Right cardiac atrium (tissue), 5 donors: ENCODE results near the gene RRP36. TPM values are rescaled to one million over a fixed set of nuclear protein-coding genes. Genes with fewer than 3 reads are reported as not detected.
A peak's percentile ranks its signal among the peaks of the same experiment; 100 is the strongest.

Experiments used
- ATAC-seq, 2 donors: fragments of 200-7000 bp; cut with Tn5 transposase; one replicate each; pipeline versions ENCODE4 v1.8.0 to v1.9.1; 2020; ENCODE audit warnings: moderate library complexity in 2 of 2, mild to moderate bottlenecking in 1 of 2
- DNase-seq, 3 donors: peaks; one replicate each; pipeline ENCODE4 v3.0.0-alpha.2; 2020
- H3K27ac ChIP-seq: one replicate; pipeline ENCODE4 v1.5.1; 2013; ENCODE audit warnings: mild to moderate bottlenecking, low read length, control low read depth, moderate library complexity
- H3K27me3 ChIP-seq: one replicate; pipeline ENCODE4 v1.6.1; 2013; ENCODE audit not compliant: control insufficient read depth, insufficient read depth
- H3K4me1 ChIP-seq: one replicate; pipeline ENCODE4 v1.6.1; 2013; ENCODE audit warnings: low read length; ENCODE audit not compliant: control insufficient read depth, insufficient read depth
- H3K4me3 ChIP-seq: one replicate; pipeline ENCODE4 v1.5.1; 2013; ENCODE audit warnings: low read length, control low read depth
- H3K9me3 ChIP-seq: one replicate; pipeline ENCODE4 v1.6.1; 2013; ENCODE audit warnings: low read length; ENCODE audit not compliant: control insufficient read depth
- WGBS: extraction: QIAGEN DNeasy Blood & Tissue Kit; methylation state at CpG from one replicate; pipeline ENCODE4 v1.1.7; 2013; 5-methylcytosine and 5-hydroxymethylcytosine counted together
- intact Hi-C, 4 donors: fragments of 100-400 bp; cut with DNase I; formaldehyde crosslinking; loops; one replicate each; pipeline versions ENCODE4 v1.11.0 to v1.14.0; 2022 to 2023
- polyA plus RNA-seq: library from polyadenylated mRNA; stranded (reverse); fragments of 200-250 nt; gene quantifications from one replicate; pipeline ENCODE4 v1.2.3, GENCODE V29; 2013
- total RNA-seq, 4 donors: library from RNA; stranded (reverse); fragmentation: NEBNext Ultra II Directional; extraction: Animal tissue kit (Norgen Biotek cat#: 25700); gene quantifications; one replicate each; pipeline ENCODE4 v1.2.1, GENCODE V29; 2021
- donor health status: healthy with polysubstance abuse.
- donor health status: DM: no; HTN: yes; CAD: no.
- donor health status: DM: no; HTN: no; CAD: no.
- donor health status: DM: no; HTN: yes; CAD: no; lungs with severe emphysema.
- donor health status: DM: yes; HTN: yes; CAD: no.

The RRP36 gene
- total and polyA plus RNA-seq, 5 donors, result 27.2 to 34.3 (median 29.3) TPM

DNA sequence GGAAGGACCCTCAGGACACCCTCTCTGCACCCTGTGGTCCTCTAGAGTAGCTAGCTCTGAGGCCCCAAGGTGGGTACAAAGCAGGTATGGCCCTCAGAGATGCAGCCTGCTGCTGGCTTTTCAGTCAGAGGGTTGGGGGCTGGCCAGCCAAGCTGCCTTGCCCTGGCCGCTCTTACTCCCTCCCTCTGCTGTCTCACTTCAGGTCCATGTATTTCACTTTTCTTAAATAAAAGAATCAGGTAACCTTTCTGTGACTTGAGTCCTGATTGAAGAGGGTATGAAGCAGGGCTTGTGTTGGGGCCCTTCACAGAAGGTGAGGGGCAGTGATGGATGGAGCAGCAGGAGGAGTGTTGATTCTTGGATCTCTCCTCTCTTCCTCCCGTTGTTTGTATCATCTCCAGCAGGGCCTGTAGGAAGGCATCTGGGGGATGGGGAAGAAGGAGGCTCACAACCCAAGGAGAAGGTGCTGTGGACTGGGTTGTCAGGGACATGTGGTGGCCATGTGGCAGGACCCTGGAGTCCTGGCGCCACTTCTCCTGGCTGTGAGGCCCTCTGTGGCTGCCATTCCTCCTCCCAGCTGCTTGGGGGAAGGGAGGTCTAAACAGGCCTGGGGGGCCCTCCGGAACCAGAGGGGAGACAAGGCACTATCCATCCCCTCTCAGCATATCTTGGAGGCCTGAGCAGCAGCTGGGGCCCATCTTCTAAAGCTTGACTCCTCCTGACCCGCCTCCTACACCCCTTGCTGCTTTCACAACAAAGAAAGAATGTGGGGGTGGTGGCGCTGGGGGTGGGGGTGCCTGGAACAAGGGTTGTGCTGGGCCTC lies 53.6 kb downstream of the RRP36 start:
- intact Hi-C loops, result loop anchor here in 2 of 4 donors (5.0 to 10.0 kb wide), 2 partner anchors 52 to 60 kb away; no protein-coding TSS in a partner anchor
- no peaks in the 10 kb centered on the region for H3K9me3 ChIP-seq
- no peak overlapping the region for H3K27ac ChIP-seq
- ATAC-seq, result peak in 1 of 2 donors; percentile 15
- peak in 2 of 3 donors; percentile 31 to 56 for DNase-seq
- peaks cover 2% of the 10 kb centered on the region for H3K4me1 ChIP-seq
- H3K4me3 ChIP-seq, result no peak overlapping the region
- no peaks in the 10 kb centered on the region for H3K27me3 ChIP-seq
- WGBS, result 60% methylated on average over 6 of the region's 6 CpGs

DNA sequence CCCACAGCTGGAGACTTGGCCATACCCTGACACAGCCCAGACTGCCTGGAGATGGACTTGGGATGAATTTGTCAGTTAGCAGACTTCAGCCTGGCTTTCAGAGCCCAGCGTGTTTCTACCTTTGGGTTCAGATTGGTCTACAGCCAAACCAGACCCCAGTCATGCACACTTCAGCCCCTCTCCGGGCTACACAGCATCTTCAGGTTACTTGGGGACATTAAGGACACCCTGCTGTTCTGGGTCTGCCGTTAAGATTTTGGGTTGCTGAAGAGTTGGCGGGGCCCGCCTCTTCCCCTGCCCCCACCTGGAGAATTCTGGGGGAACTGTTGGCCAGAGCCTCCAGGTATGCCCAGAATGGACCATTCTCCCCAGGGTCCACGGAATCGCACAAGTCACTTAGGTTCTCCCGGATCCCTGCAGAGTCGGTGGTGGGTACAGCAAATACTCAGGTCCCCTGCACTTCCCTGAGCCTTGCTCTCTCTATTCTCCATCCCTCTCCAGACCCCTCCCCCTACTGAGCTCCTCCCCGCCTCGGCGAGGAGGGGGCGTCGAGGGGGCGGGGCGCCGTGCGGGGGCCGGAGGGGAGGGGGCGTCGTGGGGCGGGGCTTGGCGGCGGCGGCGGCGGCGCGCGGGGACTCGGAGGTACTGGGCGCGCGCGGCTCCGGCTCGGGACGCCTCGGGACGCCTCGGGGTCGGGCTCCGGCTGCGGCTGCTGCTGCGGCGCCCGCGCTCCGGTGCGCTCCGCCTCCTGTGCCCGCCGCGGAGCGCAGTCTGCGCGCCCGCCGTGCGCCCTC lies 54.4 kb downstream of the RRP36 start, which contains the start of gene PTK7:
Gene PTK7 (plus strand): TSS at position 645 of the 794 bp plus-strand sequence. CDS start 175 bp downstream, outside the sequence.
- Histone ChIP-seq H3K4me1 (peaks cover 2% of the 10 kb centered on the region), H3K27ac (no peak within 1 kb of the TSS), H3K27me3 (no peaks in the 10 kb centered on the region), H3K9me3 (no peaks in the 10 kb centered on the region), H3K4me3 (peak within 1 kb of the TSS; percentile 90)
- peak; percentile 47 to 84 (median 79) for DNase-seq
- WGBS, result 4% methylated on average over 60 of the region's 60 CpGs
- intact Hi-C loops, result loop anchor here in 2 of 4 donors (5.0 to 10.0 kb wide), 2 partner anchors 51 to 59 kb away; no protein-coding TSS in a partner anchor
- ATAC-seq, result peak; percentile 46 to 64

DNA sequence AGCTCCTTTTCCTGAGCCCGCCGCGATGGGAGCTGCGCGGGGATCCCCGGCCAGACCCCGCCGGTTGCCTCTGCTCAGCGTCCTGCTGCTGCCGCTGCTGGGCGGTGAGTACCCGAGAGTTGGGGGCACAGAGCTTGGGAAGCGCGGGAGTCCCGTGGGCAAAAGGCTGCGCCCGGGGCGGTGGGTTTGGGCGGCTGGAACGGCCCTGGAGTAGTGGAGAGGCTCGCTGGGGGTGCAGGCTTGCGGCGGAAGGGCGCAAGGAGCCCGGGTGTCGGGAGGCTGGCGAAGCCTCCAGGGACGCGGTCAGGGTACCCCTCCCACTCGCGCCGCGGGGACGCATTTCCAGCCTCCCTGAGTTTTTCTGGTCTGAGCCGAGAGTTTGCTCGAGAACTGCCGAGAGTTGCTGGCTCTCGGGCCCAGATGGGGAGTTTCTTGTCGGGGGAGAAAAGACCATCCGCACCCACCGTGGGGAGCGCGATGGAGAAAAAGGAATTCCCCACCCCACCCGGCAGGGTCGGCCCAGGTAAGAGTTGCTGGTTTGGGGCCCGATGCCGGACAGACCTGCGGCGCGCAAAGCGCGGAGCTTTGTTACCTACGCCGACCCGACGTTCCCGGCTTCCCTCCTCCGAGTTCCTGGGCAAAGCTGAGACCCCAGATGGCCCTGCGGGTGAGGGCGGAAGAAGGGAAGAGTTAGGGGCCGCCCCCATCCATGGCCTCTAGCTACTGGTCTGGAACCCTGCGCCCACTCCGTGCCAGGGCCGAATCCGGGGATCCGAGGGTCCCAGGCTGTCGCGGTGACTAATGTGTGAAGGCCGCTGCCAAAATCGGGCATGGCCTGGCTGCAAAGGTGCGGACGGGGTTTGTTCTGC lies 55.3 kb downstream of the RRP36 start:
- H3K4me3 ChIP-seq, result peak overlapping the region; percentile 90
- peak in 2 of 3 donors; percentile 55 to 58 for DNase-seq
- H3K27me3 ChIP-seq, result no peaks in the 10 kb centered on the region
- peak; percentile 28 to 41 for ATAC-seq
- intact Hi-C loops, result loop anchor here in 2 of 4 donors (5.0 to 10.0 kb wide), 2 partner anchors 51 to 58 kb away; no protein-coding TSS in a partner anchor
- under 1% methylated on average over 72 of the region's 72 CpGs for WGBS
- H3K4me1 ChIP-seq, result peaks cover 2% of the 10 kb centered on the region
- no peak overlapping the region for H3K27ac ChIP-seq
- H3K9me3 ChIP-seq, result no peaks in the 10 kb centered on the region

DNA sequence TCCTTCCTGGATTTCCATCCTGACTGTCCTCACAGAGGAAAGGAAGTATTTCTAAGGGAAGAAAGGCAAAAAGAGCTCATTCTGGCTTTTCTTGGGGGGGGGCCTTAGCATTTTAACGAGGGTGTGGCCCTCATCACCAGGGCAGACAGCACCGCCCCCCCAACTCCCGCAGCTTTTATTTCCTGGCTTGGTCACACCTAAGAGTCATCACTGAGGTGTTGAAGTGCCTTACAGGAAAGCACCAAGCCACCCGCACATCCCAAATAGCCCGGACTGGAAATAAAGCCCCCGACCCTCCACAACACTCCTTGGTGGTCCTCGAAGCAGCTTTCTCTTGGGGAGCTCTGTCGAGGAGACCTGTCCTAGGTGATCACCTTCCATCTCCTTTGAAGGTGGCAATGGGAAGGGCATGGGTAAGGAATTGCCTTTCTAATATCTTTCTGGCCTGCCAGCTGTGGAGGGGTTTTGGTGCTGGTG lies 55.9 kb downstream of the RRP36 start:
- 39% methylated on average over 8 of the region's 8 CpGs for WGBS
- DNase-seq, result no peak
- Histone ChIP-seq H3K27me3 (no peaks in the 10 kb centered on the region), H3K4me1 (peaks cover 2% of the 10 kb centered on the region), H3K4me3 (peak overlapping the region; percentile 90), H3K27ac (no peak overlapping the region), H3K9me3 (no peaks in the 10 kb centered on the region)
- intact Hi-C loops, result loop anchor here in 2 of 4 donors (5.0 to 10.0 kb wide), 2 partner anchors 50 to 57 kb away; no protein-coding TSS in a partner anchor
- no peak for ATAC-seq

DNA sequence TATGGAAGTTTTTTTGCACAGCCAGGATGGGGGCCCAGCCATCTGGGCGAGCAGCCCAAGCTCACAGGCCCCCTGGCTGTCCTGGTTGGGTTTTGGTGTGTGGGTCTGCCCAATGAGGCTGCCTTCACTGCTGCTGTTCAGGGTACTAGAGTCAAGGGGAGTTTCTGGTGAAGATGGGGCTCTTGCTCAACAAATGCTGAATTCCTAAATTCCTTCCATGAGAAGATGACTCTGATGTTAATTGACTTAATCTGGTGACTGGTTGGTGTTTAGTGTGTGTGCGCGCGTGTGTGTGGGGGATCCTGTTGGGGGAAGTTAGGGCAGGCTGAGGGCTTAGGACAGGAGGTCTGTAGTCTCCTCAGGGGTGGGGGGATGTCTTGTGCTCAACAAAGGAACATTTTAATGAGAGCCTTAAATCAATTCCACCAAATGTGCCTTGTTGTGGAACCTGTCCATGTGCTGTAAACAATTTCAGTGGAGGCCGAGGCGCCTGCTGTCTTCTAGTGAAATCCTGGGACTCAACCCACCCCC lies 56.6 kb downstream of the RRP36 start:
- DNase-seq (peak in 1 of 3 donors; percentile 30), ATAC-seq (no peak)
- H3K27me3 ChIP-seq, result no peaks in the 10 kb centered on the region
- no peak overlapping the region for H3K27ac ChIP-seq
- H3K9me3 ChIP-seq, result no peaks in the 10 kb centered on the region
- WGBS, result 89% methylated on average over 6 of the region's 6 CpGs
- no peak overlapping the region for H3K4me3 ChIP-seq
- H3K4me1 ChIP-seq, result peaks cover 2% of the 10 kb centered on the region
- intact Hi-C loops, result loop anchor here in 2 of 4 donors (5.0 to 10.0 kb wide), 2 partner anchors 49 to 57 kb away; no protein-coding TSS in a partner anchor

DNA sequence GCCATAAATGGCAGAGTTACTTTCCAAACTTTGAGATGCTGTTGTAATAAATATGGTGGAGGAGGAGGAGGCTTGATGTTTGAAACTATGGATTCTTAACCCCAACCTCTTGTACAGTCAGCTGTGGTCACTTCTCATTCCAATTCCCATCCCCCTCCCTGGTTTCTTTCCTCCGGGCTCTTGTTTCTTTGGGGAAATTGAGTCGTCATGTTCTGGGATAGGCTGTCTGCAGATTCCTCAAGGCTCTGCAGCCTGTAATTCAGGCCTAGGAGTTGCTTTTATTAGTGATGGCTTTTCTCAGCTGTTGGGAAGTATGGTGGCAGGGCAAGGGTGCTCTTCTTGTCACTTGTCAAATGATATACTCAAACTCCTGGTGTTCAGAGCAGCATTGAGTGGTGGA lies 57.3 kb downstream of the RRP36 start:
- Histone ChIP-seq H3K4me3 (no peak overlapping the region), H3K9me3 (no peaks in the 10 kb centered on the region)
- intact Hi-C loops, result loop anchor here in 2 of 4 donors (5.0 to 10.0 kb wide), 2 partner anchors 49 to 56 kb away; no protein-coding TSS in a partner anchor

More for the DNA sequence above, 57.3 kb downstream of the RRP36 start:
- no peak overlapping the region for H3K27ac ChIP-seq
- H3K4me1 ChIP-seq, result peaks cover 2% of the 10 kb centered on the region
- WGBS, result 88% methylated on average over 2 of the region's 2 CpGs
- no peak for DNase-seq
- H3K27me3 ChIP-seq, result no peaks in the 10 kb centered on the region
- no peak for ATAC-seq

Other genes starting within 250 kb of the RRP36 start
- gene BICRAL, start 239.6 kb upstream of the RRP36 start, total RNA-seq, result 10 to 100 TPM; 11.4 to 13.6 (median 13.1) TPM
- 3.9 TPM for gene BICRAL, start 239.6 kb upstream of the RRP36 start, polyA plus RNA-seq
- 10 to 100 TPM; 50.5 to 59.1 (median 51.7) TPM for gene RPL7L1, start 142.0 kb upstream of the RRP36 start, total RNA-seq
- 38.7 TPM for gene RPL7L1, start 142.0 kb upstream of the RRP36 start, polyA plus RNA-seq
- gene PTCRA, start 105.6 kb upstream of the RRP36 start, total RNA-seq, result not detected
- not detected for gene PTCRA, start 105.6 kb upstream of the RRP36 start, polyA plus RNA-seq
- 10 to 100 TPM; 19.2 to 32.4 (median 28.9) TPM for gene CNPY3, start 92.1 kb upstream of the RRP36 start, total RNA-seq
- gene CNPY3, start 92.1 kb upstream of the RRP36 start, polyA plus RNA-seq, result 19.3 TPM
- gene GNMT, start 60.9 kb upstream of the RRP36 start, total RNA-seq, result 1 to 10 TPM in 1 of 4 donors, under 1 TPM in 3; 0.43 to 5.8 (median 0.83) TPM
- gene GNMT, start 60.9 kb upstream of the RRP36 start, polyA plus RNA-seq, result 3.0 TPM
- 10 to 100 TPM; 17.9 to 30.8 (median 21.2) TPM for gene PEX6, start 42.4 kb upstream of the RRP36 start, total RNA-seq
- 16.1 TPM for gene PEX6, start 42.4 kb upstream of the RRP36 start, polyA plus RNA-seq
- 10 to 100 TPM; 32.1 to 39.3 (median 37.6) TPM for gene PPP2R5D, start 37.1 kb upstream of the RRP36 start, total RNA-seq
- gene PPP2R5D, start 37.1 kb upstream of the RRP36 start, polyA plus RNA-seq, result 26.4 TPM
- gene MEA1, start 7.7 kb upstream of the RRP36 start, total RNA-seq, result 10 to 100 TPM; 29.9 to 44.4 (median 34.6) TPM
- gene MEA1, start 7.7 kb upstream of the RRP36 start, polyA plus RNA-seq, result 59.3 TPM
- 100 to 1,000 TPM in 3 of 4 donors, 10 to 100 TPM in 1; 97.3 to 176 (median 138) TPM for gene KLHDC3, start 7.4 kb upstream of the RRP36 start, total RNA-seq
- 170 TPM for gene KLHDC3, start 7.4 kb upstream of the RRP36 start, polyA plus RNA-seq
- 1 to 10 TPM; 6.7 to 9.6 (median 9.2) TPM for gene CUL7, start 32.2 kb downstream of the RRP36 start, total RNA-seq
- 4.5 TPM for gene CUL7, start 32.2 kb downstream of the RRP36 start, polyA plus RNA-seq
- gene MRPL2, start 37.8 kb downstream of the RRP36 start, total RNA-seq, result 10 to 100 TPM; 83.2 to 94.2 (median 87.8) TPM
- 92.7 TPM for gene MRPL2, start 37.8 kb downstream of the RRP36 start, polyA plus RNA-seq
- gene KLC4, start 38.0 kb downstream of the RRP36 start, total RNA-seq, result 10 to 100 TPM; 36.9 to 51.2 (median 40.1) TPM
- 32.4 TPM for gene KLC4, start 38.0 kb downstream of the RRP36 start, polyA plus RNA-seq
- gene PTK7, start 54.7 kb downstream of the RRP36 start, total RNA-seq, result 1 to 10 TPM; 5.8 to 9.4 (median 8.2) TPM
- 4.1 TPM for gene PTK7, start 54.7 kb downstream of the RRP36 start, polyA plus RNA-seq
- 100 to 1,000 TPM in 1 of 4 donors, 10 to 100 TPM in 3; 64.7 to 114 (median 72.7) TPM for gene SRF, start 149.6 kb downstream of the RRP36 start, total RNA-seq
- 55.3 TPM for gene SRF, start 149.6 kb downstream of the RRP36 start, polyA plus RNA-seq
- 10 to 100 TPM; 14.6 to 18.7 (median 16.3) TPM for gene CUL9, start 160.6 kb downstream of the RRP36 start, total RNA-seq
- 15.7 TPM for gene CUL9, start 160.6 kb downstream of the RRP36 start, polyA plus RNA-seq
- gene DNPH1, start 207.9 kb downstream of the RRP36 start, total RNA-seq, result 10 to 100 TPM; 25.7 to 43.2 (median 33.8) TPM
- 60.4 TPM for gene DNPH1, start 207.9 kb downstream of the RRP36 start, polyA plus RNA-seq
- under 1 TPM; 0.33 to 0.69 (median 0.58) TPM for gene TTBK1, start 221.9 kb downstream of the RRP36 start, total RNA-seq
- 0.29 TPM for gene TTBK1, start 221.9 kb downstream of the RRP36 start, polyA plus RNA-seq